Suprapubic skin (tissue), 4 donors: ENCODE results near the gene CDH4. TPM values are rescaled to one million over a fixed set of nuclear protein-coding genes. Genes with fewer than 3 reads are reported as not detected.

Source experiments
- DNase-seq, 2 donors: peaks; one replicate each; pipeline ENCODE4 v3.0.0-alpha.2; 2019; ENCODE audit warnings: low spot score in 2 of 2
- H3K27ac ChIP-seq: fragments of 200-600 bp; sonication (generic); one replicate; pipeline ENCODE4 v1.5.1; 2019
- H3K27me3 ChIP-seq: fragments of 200-600 bp; sonication (generic); one replicate; pipeline ENCODE4 v1.5.1; 2019
- H3K36me3 ChIP-seq: fragments of 200-600 bp; sonication (generic); one replicate; pipeline ENCODE4 v1.5.1; 2019
- H3K4me1 ChIP-seq: fragments of 200-600 bp; sonication (generic); one replicate; pipeline ENCODE4 v1.5.1; 2019
- H3K4me3 ChIP-seq: fragments of 200-600 bp; sonication (generic); one replicate; pipeline ENCODE4 v1.5.1; 2019; ENCODE audit warnings: mild to moderate bottlenecking
- H3K9me3 ChIP-seq: fragments of 200-600 bp; sonication (generic); one replicate; pipeline ENCODE4 v1.5.1; 2019
- CTCF ChIP-seq, 2 donors: fragments of 200-600 bp in 1 of 2; fragments of 450-650 bp in 1 of 2; sonication (generic) in 1 of 2; IDR thresholded peaks; one replicate each; pipeline ENCODE4 v1.5.1; 2016 to 2019; ENCODE audit warnings: antibody characterized with exemption in 2 of 2, mild to moderate bottlenecking in 1 of 2, moderate library complexity in 1 of 2
- EP300 ChIP-seq: sonication (generic); formaldehyde crosslinking; IDR thresholded peaks from one replicate; pipeline ENCODE4 v1.6.1; 2017; ENCODE audit warnings: antibody characterized with exemption
- POLR2A ChIP-seq, 2 donors: fragments of 450-650 bp; IDR thresholded peaks; one replicate each; pipeline ENCODE4 v1.6.1; 2017; ENCODE audit warnings: antibody characterized with exemption in 2 of 2, mild to moderate bottlenecking in 2 of 2, moderate library complexity in 2 of 2
- POLR2AphosphoS5 ChIP-seq, 3 donors: sonication (generic); formaldehyde crosslinking; IDR thresholded peaks; one replicate each; pipeline ENCODE4 v1.6.1; 2017; ENCODE audit warnings: antibody characterized with exemption in 3 of 3
- WGBS: methylation state at CpG from one replicate; pipeline ENCODE4 v1.1.5; 2018; 5-methylcytosine and 5-hydroxymethylcytosine counted together
- total RNA-seq, 4 donors: library from RNA; depleted of rRNA; stranded (reverse); fragments of >200 nt; gene quantifications; one replicate each; pipeline ENCODE4 v1.1.0, GENCODE V29; 2016

CDH4 gene
- total RNA-seq, 4 donors from 2014 or later = 0.91 to 5.9 (median 2.6) TPM

GRCh38 chr20:61333484-61334108 is 81.5 kb downstream of the CDH4 start:
- Histone ChIP-seq H3K4me3 (no peak overlapping the region), H3K27ac (no peak overlapping the region), H3K4me1 (no peaks in the 10 kb centered on the region), H3K36me3 (no peaks in the 10 kb centered on the region), H3K9me3 (no peaks in the 10 kb centered on the region), H3K27me3 (peaks cover 12% of the 10 kb centered on the region)
- 77% methylated on average over 3 of the region's 9 CpGs for WGBS
- DNase-seq = no peak
- no peak for TF ChIP-seq POLR2AphosphoS5 (IDR thresholded peaks at IDR 0.05)
- TF ChIP-seq EP300 = no peak
- TF ChIP-seq CTCF (IDR thresholded peaks at IDR 0.05) = no peak
- TF ChIP-seq POLR2A (IDR thresholded peaks at IDR 0.05) = no peak

- no peak for DNase-seq
- Histone ChIP-seq H3K27ac (no peak overlapping the region), H3K4me1 (no peaks in the 10 kb centered on the region), H3K27me3 (peaks cover 10% of the 10 kb centered on the region), H3K4me3 (no peak overlapping the region), H3K36me3 (no peaks in the 10 kb centered on the region), H3K9me3 (no peaks in the 10 kb centered on the region)
- TF ChIP-seq EP300 = no peak
- no peak for TF ChIP-seq POLR2AphosphoS5 (IDR thresholded peaks at IDR 0.05)
- TF ChIP-seq POLR2A (IDR thresholded peaks at IDR 0.05) = no peak
- no peak for TF ChIP-seq CTCF (IDR thresholded peaks at IDR 0.05)
- WGBS = 79% methylated on average over 5 of the region's 5 CpGs
Observed at GRCh38 chr20:61340157-61340556, 88.1 kb downstream of the CDH4 start.

- H3K4me1 ChIP-seq = no peaks in the 10 kb centered on the region
- 84% methylated on average over 5 of the region's 5 CpGs for WGBS
- no peak for TF ChIP-seq EP300
- no peak for TF ChIP-seq POLR2AphosphoS5 (IDR thresholded peaks at IDR 0.05)
- H3K27me3 ChIP-seq = peaks cover 23% of the 10 kb centered on the region
- H3K4me3 ChIP-seq = no peak overlapping the region
- H3K9me3 ChIP-seq = no peaks in the 10 kb centered on the region
- H3K36me3 ChIP-seq = no peaks in the 10 kb centered on the region
- H3K27ac ChIP-seq = no peak overlapping the region
- DNase-seq = no peak
Observed at GRCh38 chr20:61341605-61342004, 89.5 kb downstream of the CDH4 start.

- TF ChIP-seq EP300 = no peak
- TF ChIP-seq CTCF (IDR thresholded peaks at IDR 0.05) = no peak
- TF ChIP-seq POLR2A (IDR thresholded peaks at IDR 0.05) = no peak
- TF ChIP-seq POLR2AphosphoS5 (IDR thresholded peaks at IDR 0.05) = no peak
- Histone ChIP-seq H3K9me3 (no peaks in the 10 kb centered on the region), H3K4me1 (no peaks in the 10 kb centered on the region), H3K36me3 (no peaks in the 10 kb centered on the region), H3K27ac (no peak overlapping the region), H3K4me3 (no peak overlapping the region), H3K27me3 (peaks cover 29% of the 10 kb centered on the region)
- 62% methylated on average over 9 of the region's 9 CpGs for WGBS
- DNase-seq = no peak
Observed at GRCh38 chr20:61343934-61344333, 91.9 kb downstream of the CDH4 start.

- Histone ChIP-seq H3K4me1 (no peaks in the 10 kb centered on the region), H3K36me3 (no peaks in the 10 kb centered on the region), H3K27me3 (peaks cover 30% of the 10 kb centered on the region), H3K4me3 (no peak overlapping the region), H3K9me3 (no peaks in the 10 kb centered on the region), H3K27ac (no peak overlapping the region)
- no peak for TF ChIP-seq EP300
- 72% methylated on average over 7 of the region's 8 CpGs for WGBS
- no peak for DNase-seq
Observed at GRCh38 chr20:61345656-61346055, 93.6 kb downstream of the CDH4 start.

GRCh38 chr20:61346996-61347395 is 94.9 kb downstream of the CDH4 start:
- Histone ChIP-seq H3K4me3 (no peak overlapping the region), H3K4me1 (no peaks in the 10 kb centered on the region), H3K36me3 (no peaks in the 10 kb centered on the region), H3K27me3 (peaks cover 38% of the 10 kb centered on the region), H3K27ac (no peak overlapping the region), H3K9me3 (no peaks in the 10 kb centered on the region)
- WGBS = 97% methylated on average over 11 of the region's 11 CpGs
- TF ChIP-seq POLR2A (IDR thresholded peaks at IDR 0.05) (no peak), CTCF (IDR thresholded peaks at IDR 0.05) (no peak), POLR2AphosphoS5 (IDR thresholded peaks at IDR 0.05) (no peak), EP300 (no peak)
- DNase-seq = no peak
